NCI-H345 (cell line): ENCODE measurements around the gene MAPK10.

Experiments
- DNase-seq: peaks from one replicate; lab custom pipeline; 2025; lab: John Stamatoyannopoulos, UW

MAPK10 gene

DNA sequence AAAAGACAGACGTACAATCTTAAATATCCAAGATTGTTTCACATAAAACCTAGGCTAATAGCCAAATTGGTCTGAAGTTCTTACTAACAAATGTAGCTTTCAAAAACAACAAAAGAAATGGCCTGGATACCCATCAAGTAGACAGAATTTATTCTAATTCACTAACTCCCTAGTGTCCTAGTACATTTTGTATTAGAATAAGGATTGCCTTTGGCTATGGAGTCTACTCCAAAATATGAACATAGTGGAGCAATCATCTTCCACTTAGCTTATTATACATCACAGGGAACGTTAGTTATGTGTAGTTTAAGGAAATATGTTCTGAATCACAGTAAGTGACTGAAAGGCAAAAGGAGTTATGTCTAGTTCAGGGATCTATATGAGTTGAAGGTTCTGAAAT lies 81.7 kb downstream of the MAPK10 start:
- no peak for DNase-seq

DNA sequence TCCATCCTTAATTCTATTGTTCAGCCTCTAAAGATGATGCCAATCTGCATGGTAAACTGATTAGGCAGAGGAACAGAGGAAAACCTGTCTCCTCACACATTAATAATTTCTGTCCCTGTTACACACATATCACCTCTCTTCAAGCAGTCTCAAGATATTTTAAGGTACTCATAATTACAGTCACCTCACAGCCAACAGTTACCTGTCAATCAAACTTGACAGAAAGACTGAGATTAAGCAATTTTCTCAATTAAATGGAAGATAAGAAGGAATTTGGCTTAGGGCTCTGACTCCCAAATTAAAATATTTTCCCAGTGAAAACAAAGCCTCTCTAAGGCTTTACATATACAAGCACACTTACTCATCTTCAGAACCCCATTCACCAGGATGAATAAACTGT lies 85.2 kb downstream of the MAPK10 start:
- no peak for DNase-seq

- no peak for DNase-seq
These were observed 87.2 kb downstream of the MAPK10 start for GRCh38 chr4:86272669-86273068.

DNA sequence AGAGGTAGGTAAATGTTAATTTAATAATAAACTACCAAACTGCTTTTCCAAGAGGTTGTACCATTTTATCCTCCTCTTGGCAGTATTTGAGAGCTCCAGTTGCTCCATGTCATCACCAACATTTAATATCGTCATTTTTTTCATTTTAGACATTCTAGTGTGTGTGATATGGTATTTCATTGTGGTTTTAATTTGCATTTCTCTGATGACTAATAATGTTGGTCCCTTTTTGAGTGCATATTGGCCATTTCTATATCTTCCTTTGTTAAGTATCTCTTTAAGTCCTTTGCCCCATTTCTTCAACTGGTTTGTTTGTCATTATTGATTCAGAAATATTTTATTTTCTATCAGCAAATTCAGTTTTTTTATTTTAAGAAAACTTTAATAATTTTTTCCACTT lies 88.8 kb downstream of the MAPK10 start:
- no peak for DNase-seq

- no peak for DNase-seq
These were observed 90.5 kb downstream of the MAPK10 start for GRCh38 chr4:86269354-86269753.

- no peak for DNase-seq
These were observed 95.6 kb downstream of the MAPK10 start for GRCh38 chr4:86264241-86264640.

DNA sequence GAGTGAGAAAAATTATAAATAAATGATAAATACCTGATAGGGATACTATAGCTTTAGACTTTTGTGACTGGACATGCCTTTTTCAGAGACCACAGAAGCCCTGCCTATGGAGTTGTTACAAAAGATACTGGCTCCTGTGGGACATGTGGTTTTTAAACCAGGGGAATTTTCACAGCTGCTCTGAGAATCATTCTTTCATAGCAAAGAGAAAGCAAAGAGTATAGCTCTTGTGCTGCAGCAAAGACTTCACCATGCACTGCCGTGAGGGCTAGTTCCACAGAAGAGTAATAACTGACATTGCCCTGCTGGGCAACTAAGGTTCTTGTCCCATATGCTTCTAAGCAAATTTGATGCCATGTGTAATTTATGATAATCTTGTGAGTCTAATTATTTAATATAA lies 98.2 kb downstream of the MAPK10 start:
- DNase-seq = no peak

- DNase-seq = no peak
These were observed 103.8 kb downstream of the MAPK10 start for GRCh38 chr4:86256086-86256485.

GRCh38 chr4:86250619-86251018 lies 109.2 kb downstream of the MAPK10 start:
- no peak for DNase-seq

- no peak for DNase-seq
These were observed 109.8 kb downstream of the MAPK10 start for GRCh38 chr4:86250006-86250405.

DNA sequence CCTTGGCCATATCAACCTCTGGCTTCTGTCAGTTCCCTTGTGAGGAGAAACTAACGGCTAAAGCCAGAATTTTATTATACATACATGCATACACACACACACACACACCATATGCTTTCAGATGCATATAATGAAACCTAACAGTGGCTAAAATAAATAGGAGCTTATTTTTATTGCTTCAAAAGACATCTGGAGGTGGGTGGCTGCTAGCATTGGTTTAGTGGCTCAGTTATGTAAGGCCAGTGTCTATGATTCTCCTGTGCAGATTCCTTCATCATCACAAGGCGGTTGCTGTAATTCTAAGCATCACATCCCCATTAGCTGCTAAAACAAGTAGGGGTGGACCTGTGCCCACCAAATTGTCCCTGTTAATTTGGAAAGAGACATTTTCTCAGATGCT lies 110.8 kb downstream of the MAPK10 start:
- DNase-seq = no peak

DNA sequence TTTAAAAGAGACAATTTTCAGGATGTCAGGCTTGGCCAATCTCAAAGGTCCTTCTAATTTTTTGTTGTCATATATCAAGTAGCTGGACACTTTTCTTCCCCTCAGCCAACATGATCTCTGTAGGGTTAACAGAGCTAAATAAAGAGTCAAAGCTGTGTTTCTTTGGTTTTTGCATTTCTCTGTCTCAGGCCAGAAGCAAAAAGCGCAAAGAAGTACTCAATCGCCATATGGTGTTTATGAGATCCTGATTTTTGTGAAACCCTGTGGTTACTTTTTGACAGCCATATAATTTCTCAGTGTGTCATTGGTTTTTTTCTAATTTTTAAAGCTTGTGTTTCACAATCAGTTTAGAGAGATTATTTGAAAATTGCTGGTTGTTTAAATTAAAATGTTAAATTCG lies 111.9 kb downstream of the MAPK10 start:
- DNase-seq = no peak

DNA sequence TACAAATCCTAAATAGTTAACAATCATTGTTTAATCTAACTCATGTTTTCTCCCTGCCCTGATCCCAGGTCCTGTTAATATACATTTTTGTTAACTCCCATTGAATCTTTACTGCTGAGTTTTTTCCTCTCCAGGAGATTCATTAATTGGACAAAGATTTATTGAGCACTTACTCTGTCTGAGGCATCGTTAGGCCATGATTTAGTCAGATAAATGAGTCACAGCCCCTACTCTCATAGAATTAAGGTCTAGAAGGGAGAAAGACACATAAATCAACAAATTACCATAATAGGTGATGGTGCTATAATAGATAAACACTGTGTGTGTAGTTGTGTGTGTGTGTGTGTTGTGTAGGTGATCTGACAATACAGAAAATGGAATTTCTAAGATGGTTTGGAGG lies 112.5 kb downstream of the MAPK10 start:
- DNase-seq = no peak

- DNase-seq = no peak
These were observed 116.1 kb downstream of the MAPK10 start for GRCh38 chr4:86243750-86244149.

GRCh38 chr4:86242677-86243076 lies 117.2 kb downstream of the MAPK10 start:
- no peak for DNase-seq

GRCh38 chr4:86235549-86235948 lies 124.3 kb downstream of the MAPK10 start:
- DNase-seq = no peak

DNA sequence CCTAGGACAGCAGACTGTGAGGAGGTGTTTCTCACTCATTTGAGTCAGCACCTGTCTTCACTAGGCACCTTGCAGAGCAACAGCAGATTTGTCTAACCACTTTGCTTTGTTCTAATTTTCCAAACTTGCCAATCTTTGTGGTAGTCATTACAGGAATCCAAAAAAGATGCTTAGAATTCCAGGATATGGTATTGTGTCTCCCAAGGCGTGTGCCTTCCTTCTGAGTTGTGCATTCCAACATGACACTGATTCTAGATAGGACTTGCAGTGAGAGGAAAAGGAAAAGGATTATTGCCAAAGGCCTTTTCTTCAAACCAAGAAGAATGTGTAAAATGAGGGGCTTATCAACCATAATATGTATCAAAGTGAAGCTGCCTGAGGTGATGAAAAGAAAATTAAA lies 126.2 kb downstream of the MAPK10 start:
- DNase-seq = no peak

DNA sequence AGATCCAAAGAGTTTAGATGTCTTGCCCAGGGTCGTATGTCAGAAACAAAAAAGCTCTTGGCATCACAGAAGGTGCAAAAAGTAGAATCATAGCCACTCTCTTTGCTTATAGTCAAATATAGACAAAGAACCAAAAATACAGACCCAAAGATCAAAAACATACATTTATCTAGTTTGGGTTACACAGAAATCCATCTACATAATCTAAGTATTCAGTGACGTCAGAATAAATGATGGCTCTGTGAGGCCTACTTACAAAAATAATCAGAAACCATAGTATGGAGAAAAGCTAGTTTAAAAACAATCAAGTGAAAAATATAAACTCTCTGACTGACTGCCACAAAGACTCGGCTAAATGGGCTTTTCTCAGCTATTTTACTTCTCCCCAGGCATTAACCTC lies 126.8 kb downstream of the MAPK10 start:
- no peak for DNase-seq

DNA sequence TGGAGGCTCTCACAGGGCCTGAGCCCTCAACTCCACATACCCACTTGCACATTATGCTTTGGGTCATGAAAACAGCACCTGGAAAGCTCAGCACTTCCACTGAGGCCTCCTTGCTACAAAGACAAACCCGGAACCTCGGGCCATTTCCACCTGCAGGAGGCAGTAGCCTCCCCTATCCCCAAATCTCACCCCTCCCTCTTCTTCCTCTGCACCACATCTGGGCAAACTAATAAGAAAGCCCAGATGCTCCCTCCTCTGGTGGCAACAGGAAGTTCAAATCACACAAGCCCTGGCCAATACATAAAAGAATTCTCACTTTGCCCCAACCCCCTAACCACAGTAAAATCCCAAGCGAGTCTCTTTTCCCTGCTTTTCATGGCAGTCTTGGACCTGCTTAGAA lies 136.4 kb downstream of the MAPK10 start:
- no peak for DNase-seq

GRCh38 chr4:86221002-86221401 lies 138.9 kb downstream of the MAPK10 start:
- no peak for DNase-seq

- no peak for DNase-seq
These were observed 139.7 kb downstream of the MAPK10 start for GRCh38 chr4:86220121-86220520.

- peak; percentile 21 for DNase-seq
These were observed 140.9 kb downstream of the MAPK10 start for GRCh38 chr4:86218746-86219473.

DNA sequence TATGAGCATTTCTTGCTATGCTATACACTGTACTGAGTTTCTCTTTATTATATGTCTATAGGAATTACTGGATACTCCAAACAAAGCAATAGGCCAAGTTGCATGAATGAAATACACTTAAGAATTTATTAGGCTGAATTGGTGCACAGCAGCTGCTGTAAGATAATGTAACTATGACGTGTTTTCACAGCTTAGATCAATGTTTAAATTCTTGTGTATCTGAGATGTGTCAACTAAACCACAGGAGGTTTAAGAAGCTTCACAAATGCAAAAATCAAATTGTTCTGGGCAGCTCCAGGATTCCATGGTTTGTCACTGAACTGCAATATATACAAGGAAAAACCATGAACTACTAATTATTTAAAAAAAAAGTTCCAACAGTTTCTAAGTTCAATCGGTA lies 156.7 kb downstream of the MAPK10 start:
- DNase-seq = no peak

DNA sequence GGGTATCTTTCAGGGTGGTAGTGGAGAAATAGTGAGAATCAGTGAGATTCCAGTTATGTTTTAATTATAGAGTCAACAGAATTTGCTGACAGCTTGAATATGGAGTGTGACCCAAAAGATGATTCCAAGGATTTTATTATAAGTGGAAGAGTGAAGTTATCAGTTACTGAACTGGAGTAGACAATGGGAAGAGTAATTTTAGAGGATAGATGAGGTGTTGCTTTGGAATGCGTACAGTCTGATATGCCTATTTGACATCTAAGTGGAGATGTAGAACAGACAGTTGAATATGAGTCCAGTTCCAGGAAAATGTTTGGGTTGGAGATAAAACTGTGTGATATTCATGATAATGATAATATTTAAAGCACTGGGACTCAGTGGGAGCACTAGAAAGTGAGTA lies 174.2 kb downstream of the MAPK10 start:
- DNase-seq = no peak

DNA sequence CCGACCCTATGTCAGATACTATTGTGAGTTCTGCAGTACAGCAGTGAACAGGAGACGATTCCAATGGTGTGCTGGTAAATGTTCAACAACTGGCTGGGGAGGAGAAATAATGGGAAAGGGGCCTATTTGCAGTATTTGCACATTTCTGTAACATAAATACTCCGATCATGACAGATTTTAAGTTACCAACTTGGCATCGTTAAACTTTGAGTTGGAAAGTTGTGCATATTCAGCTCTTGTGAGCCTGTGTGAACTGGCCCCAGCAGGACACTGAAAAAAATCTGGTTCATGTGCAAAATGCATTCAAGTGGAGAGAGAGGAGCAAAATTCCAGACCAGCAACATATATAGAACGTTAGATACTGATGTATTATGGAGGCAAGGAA lies 175.0 kb downstream of the MAPK10 start:
- DNase-seq = no peak
